Astrocyte (in vitro differentiated cells and primary cell): ENCODE results near the gene WNT8B. TPM values are rescaled to one million over a fixed set of nuclear protein-coding genes. Genes with fewer than 3 reads are reported as not detected.

ENCODE experiments used
- DNase-seq: peaks from one replicate; pipeline ENCODE4 v3.0.0-alpha.2; 2010; ENCODE audit warnings: low read depth
- FAIRE-seq: peaks from 2 replicates; lab custom pipeline; 2011; peaks lifted over from hg19 to GRCh38; lab: Jason Lieb, UNC
- H2AFZ ChIP-seq: 2 replicates; pipeline ENCODE4 v1.6.0; 2012; ENCODE audit warnings: low read depth, low read length, inconsistent platforms
- H3K27ac ChIP-seq: 2 replicates; pipeline ENCODE4 v1.5.1; 2011; ENCODE audit warnings: low read depth, low read length, inconsistent platforms
- H3K27me3 ChIP-seq: 2 replicates; pipeline ENCODE4 v1.6.0; 2011; ENCODE audit warnings: low read length, inconsistent platforms; ENCODE audit not compliant: insufficient read depth
- H3K36me3 ChIP-seq: 2 replicates; pipeline ENCODE4 v1.5.1; 2011; ENCODE audit warnings: low read length, inconsistent platforms; ENCODE audit not compliant: insufficient read depth
- H3K4me1 ChIP-seq: 2 replicates; pipeline ENCODE4 v1.5.1; 2011; ENCODE audit warnings: low read length, inconsistent platforms; ENCODE audit not compliant: insufficient read depth
- H3K4me2 ChIP-seq: 2 replicates; pipeline ENCODE4 v1.6.0; 2012; ENCODE audit warnings: low read length, inconsistent platforms
- H3K4me3 ChIP-seq: 2 replicates; pipeline ENCODE4 v1.5.1; 2011; ENCODE audit warnings: low read depth, mild to moderate bottlenecking, low read length, inconsistent platforms; ENCODE audit not compliant: insufficient read depth
- H3K79me2 ChIP-seq: 2 replicates; pipeline ENCODE4 v1.6.0; 2012; ENCODE audit warnings: mild to moderate bottlenecking, low read length, inconsistent platforms; ENCODE audit not compliant: insufficient read depth
- H3K9ac ChIP-seq: 2 replicates; pipeline ENCODE4 v1.6.0; 2012; ENCODE audit warnings: mild to moderate bottlenecking, low read length, inconsistent platforms
- H3K9me3 ChIP-seq: 2 replicates; pipeline ENCODE4 v1.5.1; 2012; ENCODE audit warnings: low read depth, mild to moderate bottlenecking, low read length, inconsistent platforms; ENCODE audit not compliant: insufficient read depth
- H4K20me1 ChIP-seq: 2 replicates; pipeline ENCODE4 v1.6.0; 2012; ENCODE audit warnings: low read length, inconsistent platforms; ENCODE audit not compliant: insufficient read depth
- H3K27ac Mint-ChIP-seq: one replicate; pipeline ENCODE4 v1.8.0; 2021; ENCODE audit warnings: mild to moderate bottlenecking, mixed read lengths; ENCODE audit not compliant: unreplicated experiment
- H3K27me3 Mint-ChIP-seq: one replicate; pipeline ENCODE4 v1.8.0; 2021; ENCODE audit warnings: low read depth, mixed read lengths; ENCODE audit not compliant: unreplicated experiment
- H3K36me3 Mint-ChIP-seq: one replicate; pipeline ENCODE4 v1.8.0; 2021; ENCODE audit warnings: low read depth, mixed read lengths; ENCODE audit not compliant: unreplicated experiment
- H3K4me1 Mint-ChIP-seq: one replicate; pipeline ENCODE4 v1.8.0; 2021; ENCODE audit warnings: low read depth, mixed read lengths; ENCODE audit not compliant: unreplicated experiment
- H3K4me3 Mint-ChIP-seq: one replicate; pipeline ENCODE4 v1.8.0; 2021; ENCODE audit warnings: mild to moderate bottlenecking, moderate library complexity, mixed read lengths; ENCODE audit not compliant: unreplicated experiment
- H3K9me3 Mint-ChIP-seq: one replicate; pipeline ENCODE4 v1.8.0; 2021; ENCODE audit warnings: mild to moderate bottlenecking, mixed read lengths; ENCODE audit not compliant: unreplicated experiment
- EZH2 ChIP-seq: IDR thresholded peaks from 2 replicates; pipeline ENCODE4 v1.6.1; 2012; ENCODE audit warnings: mild to moderate bottlenecking, low read length, inconsistent platforms; ENCODE audit not compliant: insufficient read depth
- total RNA-seq: library from RNA; stranded (reverse); gene quantifications from 2 replicates; pipeline ENCODE4 v1.2.1, GENCODE V29; 2021
- TF ChIP-seq, protein P1 (sequence below): IDR thresholded peaks from 2 replicates; pipeline ENCODE4 v1.5.1; 2011; ENCODE audit warnings: low read depth, mild to moderate bottlenecking, inconsistent platforms, low read length, moderate library complexity; ENCODE audit not compliant: insufficient read depth

The WNT8B gene
- total RNA-seq, 1 donor from 2014 or later: not detected

DNA sequence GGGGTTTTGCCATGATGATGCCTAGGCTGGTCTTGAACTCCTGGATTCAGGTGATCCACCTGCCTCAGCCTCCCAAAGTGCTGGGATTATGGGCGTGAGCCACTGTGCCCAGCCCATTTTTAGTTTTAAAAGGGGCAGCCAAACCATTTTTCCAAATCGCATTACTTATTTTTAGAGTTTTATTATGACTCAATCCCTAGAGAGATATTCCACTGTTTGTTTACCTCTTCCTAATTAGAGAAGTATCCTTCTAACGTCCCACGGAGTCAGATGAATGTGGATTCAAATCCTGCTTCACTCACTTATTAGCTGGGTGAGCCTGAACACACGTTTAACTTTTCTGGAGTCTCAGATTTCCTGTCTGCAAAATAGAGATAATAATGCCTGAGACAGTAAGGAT lies 15.2 kb downstream of the WNT8B start:
- peaks cover 49% of the 10 kb centered on the region for H3K27me3 Mint-ChIP-seq
- TF ChIP-seq EZH2: no peak
- TF ChIP-seq, protein P1, sequence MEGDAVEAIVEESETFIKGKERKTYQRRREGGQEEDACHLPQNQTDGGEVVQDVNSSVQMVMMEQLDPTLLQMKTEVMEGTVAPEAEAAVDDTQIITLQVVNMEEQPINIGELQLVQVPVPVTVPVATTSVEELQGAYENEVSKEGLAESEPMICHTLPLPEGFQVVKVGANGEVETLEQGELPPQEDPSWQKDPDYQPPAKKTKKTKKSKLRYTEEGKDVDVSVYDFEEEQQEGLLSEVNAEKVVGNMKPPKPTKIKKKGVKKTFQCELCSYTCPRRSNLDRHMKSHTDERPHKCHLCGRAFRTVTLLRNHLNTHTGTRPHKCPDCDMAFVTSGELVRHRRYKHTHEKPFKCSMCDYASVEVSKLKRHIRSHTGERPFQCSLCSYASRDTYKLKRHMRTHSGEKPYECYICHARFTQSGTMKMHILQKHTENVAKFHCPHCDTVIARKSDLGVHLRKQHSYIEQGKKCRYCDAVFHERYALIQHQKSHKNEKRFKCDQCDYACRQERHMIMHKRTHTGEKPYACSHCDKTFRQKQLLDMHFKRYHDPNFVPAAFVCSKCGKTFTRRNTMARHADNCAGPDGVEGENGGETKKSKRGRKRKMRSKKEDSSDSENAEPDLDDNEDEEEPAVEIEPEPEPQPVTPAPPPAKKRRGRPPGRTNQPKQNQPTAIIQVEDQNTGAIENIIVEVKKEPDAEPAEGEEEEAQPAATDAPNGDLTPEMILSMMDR: no peak
- Histone ChIP-seq H3K4me1 (peaks cover 9% of the 10 kb centered on the region), H4K20me1 (no peaks in the 10 kb centered on the region), H3K27me3 (peaks cover 38% of the 10 kb centered on the region), H3K79me2 (no peaks in the 10 kb centered on the region), H3K4me3 (no peak overlapping the region), H3K27ac (no peak overlapping the region), H3K36me3 (no peaks in the 10 kb centered on the region), H3K9me3 (no peaks in the 10 kb centered on the region), H3K9ac (no peak overlapping the region), H2AFZ (no peak overlapping the region), H3K4me2 (no peak overlapping the region)
- H3K4me1 Mint-ChIP-seq: no peaks in the 10 kb centered on the region
- H3K36me3 Mint-ChIP-seq: no peaks in the 10 kb centered on the region
- no peak overlapping the region for H3K4me3 Mint-ChIP-seq
- H3K27ac Mint-ChIP-seq: no peak overlapping the region
- no peak for DNase-seq
- no peak for FAIRE-seq
- no peaks in the 10 kb centered on the region for H3K9me3 Mint-ChIP-seq

DNA sequence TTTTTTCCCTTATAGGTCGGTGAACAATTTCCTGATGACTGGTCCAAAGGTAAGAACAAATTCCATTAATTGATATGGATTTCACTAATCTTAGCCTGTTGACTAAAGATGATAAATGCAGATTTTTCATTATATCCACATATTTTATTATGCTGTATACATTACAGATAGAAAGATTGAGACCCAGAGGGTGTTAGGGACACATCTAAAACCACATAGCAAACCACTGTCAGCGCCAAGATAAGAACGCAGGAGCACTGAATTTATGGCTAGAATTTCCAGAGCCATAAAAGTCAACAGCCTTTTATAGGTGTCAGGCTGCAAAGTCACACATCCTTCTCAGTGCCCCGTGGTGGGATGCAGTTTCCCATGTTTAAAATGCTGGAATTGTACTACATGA lies 16.2 kb downstream of the WNT8B start:
- H3K27ac ChIP-seq: no peak overlapping the region
- no peak overlapping the region for H3K4me3 ChIP-seq
- no peak overlapping the region for H2AFZ ChIP-seq
- Mint-ChIP-seq H3K27me3 (peaks cover 58% of the 10 kb centered on the region), H3K4me3 (no peak overlapping the region), H3K36me3 (no peaks in the 10 kb centered on the region), H3K27ac (no peak overlapping the region), H3K4me1 (no peaks in the 10 kb centered on the region), H3K9me3 (no peaks in the 10 kb centered on the region)
- peaks cover 40% of the 10 kb centered on the region for H3K27me3 ChIP-seq
- FAIRE-seq: no peak
- H3K4me1 ChIP-seq: peaks cover 9% of the 10 kb centered on the region
- TF ChIP-seq, protein P1: no peak
- no peak for TF ChIP-seq EZH2
- H3K9me3 ChIP-seq: no peaks in the 10 kb centered on the region
- no peaks in the 10 kb centered on the region for H3K36me3 ChIP-seq
- H3K9ac ChIP-seq: no peak overlapping the region
- DNase-seq: no peak
- H4K20me1 ChIP-seq: no peaks in the 10 kb centered on the region
- no peak overlapping the region for H3K4me2 ChIP-seq
- H3K79me2 ChIP-seq: no peaks in the 10 kb centered on the region

DNA sequence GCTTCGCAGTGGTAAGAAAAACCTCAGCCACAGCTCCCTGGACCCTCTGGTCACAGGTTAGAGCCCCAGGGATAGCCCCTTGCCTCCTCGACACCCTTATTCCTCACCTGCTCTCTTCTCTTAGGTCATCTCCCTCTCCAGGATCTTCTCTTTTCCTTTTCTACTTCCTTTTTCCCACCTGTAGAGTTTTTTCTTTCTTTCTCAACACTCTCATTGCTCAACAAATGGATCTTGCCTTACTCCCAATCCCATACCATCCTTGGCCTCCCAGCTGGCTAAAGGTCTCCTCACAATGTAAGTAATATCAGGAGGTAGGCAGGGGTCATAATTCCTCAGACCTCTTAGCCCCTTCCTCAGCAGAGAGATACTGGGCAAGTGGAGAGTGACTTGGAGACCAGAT lies 17.2 kb downstream of the WNT8B start:
- no peaks in the 10 kb centered on the region for H3K4me1 Mint-ChIP-seq
- Histone ChIP-seq H3K27me3 (peaks cover 45% of the 10 kb centered on the region), H3K4me3 (no peak overlapping the region), H3K9ac (no peak overlapping the region), H3K79me2 (no peaks in the 10 kb centered on the region), H3K9me3 (no peaks in the 10 kb centered on the region), H3K4me2 (no peak overlapping the region), H3K36me3 (no peaks in the 10 kb centered on the region), H3K27ac (no peak overlapping the region), H4K20me1 (no peaks in the 10 kb centered on the region), H2AFZ (no peak overlapping the region), H3K4me1 (peaks cover 9% of the 10 kb centered on the region)
- DNase-seq (no peak), FAIRE-seq (no peak)
- H3K27me3 Mint-ChIP-seq: peaks cover 65% of the 10 kb centered on the region
- TF ChIP-seq EZH2: no peak
- TF ChIP-seq, protein P1: no peak
- H3K27ac Mint-ChIP-seq: no peak overlapping the region
- peaks cover 2% of the 10 kb centered on the region for H3K36me3 Mint-ChIP-seq
- H3K4me3 Mint-ChIP-seq: no peak overlapping the region
- no peaks in the 10 kb centered on the region for H3K9me3 Mint-ChIP-seq
